CD8-positive, alpha-beta memory T cell (primary cell): Measurements from ENCODE around the gene RIF1. TPM values are rescaled to one million over a fixed set of nuclear protein-coding genes. Genes with fewer than 3 reads are reported as not detected.

ENCODE experiments used
- CTCF ChIA-PET: fragments of 350-600 bp; sonication (Branson Sonifier 250); formaldehyde crosslinking; loops from one replicate; lab custom pipeline; 2021; ENCODE audit warnings: antibody characterized with exemption; lab: Charles Lee
- POLR2A ChIA-PET: fragments of 350-600 bp; sonication (Branson Sonifier 250); formaldehyde crosslinking; loops from one replicate; lab custom pipeline; 2021; ENCODE audit warnings: antibody characterized with exemption; lab: Charles Lee
- DNase-seq, 5 donors: peaks; one replicate each; pipeline versions ENCODE4 v3.0.0 to v3.0.0-alpha.2; 2020 to 2022; ENCODE audit warnings: mixed read lengths in 1 of 5
- H3K27ac ChIP-seq: one replicate; pipeline ENCODE4 v1.7.0; 2013; ENCODE audit warnings: low read depth, mild to moderate bottlenecking, low read length, moderate library complexity
- H3K27me3 ChIP-seq: 2 replicates; pipeline ENCODE4 v1.7.0; 2013; ENCODE audit warnings: low read length, mild to moderate bottlenecking; ENCODE audit not compliant: insufficient read depth, poor library complexity, severe bottlenecking
- H3K36me3 ChIP-seq: 2 replicates; pipeline ENCODE4 v1.7.0; 2013; ENCODE audit warnings: mild to moderate bottlenecking, low read length, moderate library complexity; ENCODE audit not compliant: insufficient read depth
- H3K4me1 ChIP-seq: 2 replicates; pipeline ENCODE4 v1.7.0; 2013; ENCODE audit warnings: mild to moderate bottlenecking, low read length, moderate library complexity; ENCODE audit not compliant: insufficient read depth
- H3K4me3 ChIP-seq: 2 replicates; pipeline ENCODE4 v1.7.0; 2013; ENCODE audit warnings: mild to moderate bottlenecking, low read length
- H3K9me3 ChIP-seq: 2 replicates; pipeline ENCODE4 v1.7.0; 2013; ENCODE audit warnings: mild to moderate bottlenecking, low read length
- H3K27ac Mint-ChIP-seq, 8 donors: one replicate each; pipeline ENCODE4 v1.8.0; 2020 to 2021; ENCODE audit warnings: mixed read lengths in 8 of 8, mild to moderate bottlenecking in 6 of 8, inconsistent platforms in 3 of 8, moderate library complexity in 3 of 8
- H3K27me3 Mint-ChIP-seq, 2 donors: one replicate each; pipeline ENCODE4 v1.8.0; 2020 to 2021; ENCODE audit warnings: mixed read lengths in 2 of 2, mild to moderate bottlenecking in 1 of 2, moderate library complexity in 1 of 2
- H3K36me3 Mint-ChIP-seq, 3 donors: one replicate each; pipeline ENCODE4 v1.8.0; 2020 to 2021; ENCODE audit warnings: mixed read lengths in 3 of 3, inconsistent platforms in 1 of 3, mild to moderate bottlenecking in 1 of 3
- H3K4me1 Mint-ChIP-seq, 3 donors: one replicate each; pipeline ENCODE4 v1.8.0; 2020 to 2021; ENCODE audit warnings: mixed read lengths in 3 of 3, inconsistent platforms in 1 of 3, mild to moderate bottlenecking in 1 of 3
- H3K4me3 Mint-ChIP-seq, 7 donors: one replicate each; pipeline ENCODE4 v1.8.0; 2020 to 2021; ENCODE audit warnings: mixed read lengths in 7 of 7, mild to moderate bottlenecking in 6 of 7, moderate library complexity in 4 of 7, inconsistent platforms in 2 of 7
- H3K9me3 Mint-ChIP-seq, 5 donors: one replicate each; pipeline ENCODE4 v1.8.0; 2020 to 2022; ENCODE audit warnings: mixed read lengths in 5 of 5, mild to moderate bottlenecking in 3 of 5, moderate library complexity in 2 of 5, inconsistent platforms in 1 of 5
- polyA plus RNA-seq: library from polyadenylated mRNA; unstranded; fragments of 300-500 nt; fragmentation: Illumina TruSeq; gene quantifications from one replicate; pipeline ENCODE4 v1.2.3, GENCODE V29; 2021
- total RNA-seq, 2 experiments: library from RNA; stranded (reverse); gene quantifications; one replicate each; pipeline ENCODE4 v1.2.3, GENCODE V29; 2021

RIF1 gene
- total and polyA plus RNA-seq, 3 experiments from 2014 or later, result 39.5 to 73.1 (median 72.4) TPM

DNA sequence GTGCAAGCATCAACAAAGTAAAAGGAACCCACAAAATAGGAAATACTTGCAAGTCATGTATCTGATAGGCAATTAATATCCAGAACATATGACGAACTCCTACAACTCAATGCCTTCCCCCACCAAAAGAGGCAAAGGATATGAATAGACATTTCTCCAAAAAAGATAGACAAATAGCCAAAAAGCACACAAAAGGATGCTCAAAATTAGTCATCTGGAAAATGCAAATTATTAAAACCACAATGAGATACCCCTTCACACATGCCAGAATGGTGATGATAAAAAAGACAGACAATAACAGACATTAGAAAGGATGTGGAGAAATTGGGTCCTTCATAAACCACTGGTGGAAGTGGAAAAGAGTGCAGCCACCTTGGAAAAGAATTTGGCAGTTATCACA lies 76.4 kb downstream of the RIF1 start:
- no peaks in the 10 kb centered on the region for H3K4me1 ChIP-seq
- Mint-ChIP-seq H3K27me3 (no peaks in the 10 kb centered on the region), H3K4me3 (no peak overlapping the region), H3K4me1 (peaks cover 0 to 9% (median 9%) of the 10 kb centered on the region in 3 donors), H3K27ac (no peak overlapping the region), H3K36me3 (peaks cover 11 to 40% (median 22%) of the 10 kb centered on the region in 3 donors), H3K9me3 (no peaks in the 10 kb centered on the region)
- no peaks in the 10 kb centered on the region for H3K36me3 ChIP-seq
- CTCF ChIA-PET, result no interaction called here
- no peak for DNase-seq
- POLR2A ChIA-PET, result no interaction called here
- H3K27me3 ChIP-seq, result no peaks in the 10 kb centered on the region
- no peak overlapping the region for H3K4me3 ChIP-seq
- H3K27ac ChIP-seq, result no peak overlapping the region
- no peaks in the 10 kb centered on the region for H3K9me3 ChIP-seq

GRCh38 chr2:151490276-151490675 lies 80.6 kb downstream of the RIF1 start:
- Histone ChIP-seq H3K4me3 (no peak overlapping the region), H3K27ac (no peak overlapping the region), H3K36me3 (no peaks in the 10 kb centered on the region), H3K27me3 (no peaks in the 10 kb centered on the region), H3K4me1 (no peaks in the 10 kb centered on the region), H3K9me3 (no peaks in the 10 kb centered on the region)
- no peaks in the 10 kb centered on the region for H3K9me3 Mint-ChIP-seq
- ChIA-PET CTCF (no interaction called here), POLR2A (no interaction called here)
- peaks cover 9 to 19% (median 17%) of the 10 kb centered on the region in 3 donors for H3K36me3 Mint-ChIP-seq
- H3K4me3 Mint-ChIP-seq, result no peak overlapping the region
- no peaks in the 10 kb centered on the region for H3K27me3 Mint-ChIP-seq
- H3K4me1 Mint-ChIP-seq, result peaks cover 0 to 4% (median 3%) of the 10 kb centered on the region in 3 donors
- DNase-seq, result no peak
- H3K27ac Mint-ChIP-seq, result no peak overlapping the region

GRCh38 chr2:151491496-151491895 lies 81.8 kb downstream of the RIF1 start:
- H3K4me3 ChIP-seq, result no peak overlapping the region
- DNase-seq, result no peak
- CTCF ChIA-PET, result interaction anchor here (1.3 kb wide), 1 partner anchor 43 kb away, joined by 4 read pairs; no protein-coding TSS in a partner anchor
- H3K36me3 ChIP-seq, result no peaks in the 10 kb centered on the region
- no peak overlapping the region for H3K27ac ChIP-seq
- no peaks in the 10 kb centered on the region for H3K9me3 Mint-ChIP-seq
- peaks cover 9 to 18% (median 10%) of the 10 kb centered on the region in 3 donors for H3K36me3 Mint-ChIP-seq
- no peak overlapping the region for H3K27ac Mint-ChIP-seq
- H3K4me3 Mint-ChIP-seq, result no peak overlapping the region
- H3K4me1 ChIP-seq, result no peaks in the 10 kb centered on the region
- no peaks in the 10 kb centered on the region for H3K27me3 ChIP-seq
- no peaks in the 10 kb centered on the region for H3K27me3 Mint-ChIP-seq
- H3K4me1 Mint-ChIP-seq, result no peaks in the 10 kb centered on the region
- no peaks in the 10 kb centered on the region for H3K9me3 ChIP-seq
- POLR2A ChIA-PET, result no interaction called here

- Histone ChIP-seq H3K4me3 (no peak overlapping the region), H3K36me3 (no peaks in the 10 kb centered on the region), H3K27me3 (no peaks in the 10 kb centered on the region), H3K9me3 (no peaks in the 10 kb centered on the region), H3K27ac (no peak overlapping the region), H3K4me1 (no peaks in the 10 kb centered on the region)
- Mint-ChIP-seq H3K36me3 (peaks cover 0 to 9% (median 1%) of the 10 kb centered on the region in 3 donors), H3K9me3 (no peaks in the 10 kb centered on the region), H3K27ac (no peak overlapping the region), H3K4me3 (no peak overlapping the region), H3K27me3 (no peaks in the 10 kb centered on the region), H3K4me1 (no peaks in the 10 kb centered on the region)
- ChIA-PET POLR2A (no interaction called here), CTCF (no interaction called here)
- no peak for DNase-seq
Observed at GRCh38 chr2:151498178-151498577, 88.5 kb downstream of the RIF1 start.

GRCh38 chr2:151506170-151506569 lies 96.5 kb downstream of the RIF1 start:
- Mint-ChIP-seq H3K27ac (no peak overlapping the region), H3K27me3 (no peaks in the 10 kb centered on the region), H3K4me3 (no peak overlapping the region), H3K4me1 (no peaks in the 10 kb centered on the region), H3K9me3 (no peaks in the 10 kb centered on the region), H3K36me3 (peaks cover 0 to 8% (median 3%) of the 10 kb centered on the region in 3 donors)
- ChIA-PET CTCF (no interaction called here), POLR2A (no interaction called here)
- H3K9me3 ChIP-seq, result no peaks in the 10 kb centered on the region
- no peak overlapping the region for H3K4me3 ChIP-seq
- H3K4me1 ChIP-seq, result no peaks in the 10 kb centered on the region
- no peak overlapping the region for H3K27ac ChIP-seq
- no peaks in the 10 kb centered on the region for H3K36me3 ChIP-seq
- H3K27me3 ChIP-seq, result no peaks in the 10 kb centered on the region
- no peak for DNase-seq

- POLR2A ChIA-PET, result no interaction called here
- no peak overlapping the region for H3K27ac Mint-ChIP-seq
- H3K4me3 Mint-ChIP-seq, result no peak overlapping the region
- H3K36me3 Mint-ChIP-seq, result peaks cover 0 to 16% (median 3%) of the 10 kb centered on the region in 3 donors
- CTCF ChIA-PET, result no interaction called here
- Histone ChIP-seq H3K27me3 (no peaks in the 10 kb centered on the region), H3K27ac (no peak overlapping the region), H3K9me3 (no peaks in the 10 kb centered on the region), H3K4me1 (no peaks in the 10 kb centered on the region), H3K36me3 (no peaks in the 10 kb centered on the region), H3K4me3 (no peak overlapping the region)
- H3K27me3 Mint-ChIP-seq, result no peaks in the 10 kb centered on the region
- no peaks in the 10 kb centered on the region for H3K9me3 Mint-ChIP-seq
- H3K4me1 Mint-ChIP-seq, result no peaks in the 10 kb centered on the region
- no peak for DNase-seq
Observed at GRCh38 chr2:151508519-151508918, 98.8 kb downstream of the RIF1 start.

- Mint-ChIP-seq H3K27ac (no peak overlapping the region), H3K36me3 (peaks cover 0 to 6% (median 4%) of the 10 kb centered on the region in 3 donors), H3K27me3 (no peaks in the 10 kb centered on the region), H3K4me1 (no peaks in the 10 kb centered on the region), H3K9me3 (no peaks in the 10 kb centered on the region), H3K4me3 (no peak overlapping the region)
- Histone ChIP-seq H3K27ac (no peak overlapping the region), H3K4me3 (no peak overlapping the region), H3K4me1 (no peaks in the 10 kb centered on the region), H3K27me3 (no peaks in the 10 kb centered on the region), H3K9me3 (no peaks in the 10 kb centered on the region), H3K36me3 (no peaks in the 10 kb centered on the region)
- POLR2A ChIA-PET, result no interaction called here
- CTCF ChIA-PET, result no interaction called here
- no peak for DNase-seq
Observed at GRCh38 chr2:151518802-151519201, 109.1 kb downstream of the RIF1 start.

DNA sequence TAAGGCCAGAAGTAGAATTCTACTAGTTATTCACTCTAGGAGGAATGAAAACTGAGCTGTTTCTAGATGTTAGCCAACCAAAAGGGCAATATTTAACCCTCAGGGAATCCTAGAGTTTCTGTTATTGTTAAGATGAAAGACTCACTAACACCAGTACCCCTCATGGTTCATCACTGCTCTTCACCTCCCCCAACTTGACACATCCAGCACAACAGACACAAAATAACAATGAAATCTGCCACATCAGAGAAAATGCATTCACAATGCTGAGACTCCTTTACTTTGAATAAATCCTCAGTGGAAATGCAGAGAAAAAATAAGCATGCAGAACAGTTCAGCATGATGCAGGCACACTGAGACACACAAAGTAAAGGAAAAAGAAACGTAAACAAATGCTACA lies 111.3 kb downstream of the RIF1 start:
- no peaks in the 10 kb centered on the region for H3K27me3 Mint-ChIP-seq
- no peak overlapping the region for H3K4me3 Mint-ChIP-seq
- H3K36me3 ChIP-seq, result no peaks in the 10 kb centered on the region
- no peaks in the 10 kb centered on the region for H3K9me3 Mint-ChIP-seq
- H3K27me3 ChIP-seq, result no peaks in the 10 kb centered on the region
- CTCF ChIA-PET, result no interaction called here
- H3K4me3 ChIP-seq, result no peak overlapping the region
- POLR2A ChIA-PET, result no interaction called here
- H3K27ac ChIP-seq, result no peak overlapping the region
- H3K9me3 ChIP-seq, result no peaks in the 10 kb centered on the region
- DNase-seq, result no peak
- H3K27ac Mint-ChIP-seq, result no peak overlapping the region
- H3K36me3 Mint-ChIP-seq, result peaks cover 0 to 6% (median 0%) of the 10 kb centered on the region in 3 donors
- no peaks in the 10 kb centered on the region for H3K4me1 Mint-ChIP-seq
- H3K4me1 ChIP-seq, result no peaks in the 10 kb centered on the region

DNA sequence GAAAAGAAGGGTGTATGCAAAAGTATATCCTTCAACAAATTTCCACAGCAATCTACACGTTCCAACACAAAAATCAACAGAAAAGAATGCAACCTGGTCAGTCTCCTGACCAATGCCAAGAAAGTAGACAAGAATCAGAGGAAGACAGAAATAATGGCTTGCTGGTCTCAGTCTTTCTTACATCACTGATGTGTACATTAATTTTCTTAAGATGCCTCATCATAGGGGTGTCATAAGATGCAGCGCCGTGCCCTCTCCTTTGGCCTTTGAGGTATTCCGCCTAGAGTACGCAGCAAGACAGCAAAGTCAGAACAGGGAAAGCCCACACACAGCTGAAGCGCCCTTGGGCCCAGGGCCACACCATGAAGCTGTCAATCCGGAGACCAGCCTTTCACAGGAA lies 112.9 kb downstream of the RIF1 start:
- H3K36me3 ChIP-seq, result no peaks in the 10 kb centered on the region
- POLR2A ChIA-PET, result no interaction called here

More for the DNA sequence above, 112.9 kb downstream of the RIF1 start:
- Mint-ChIP-seq H3K9me3 (no peaks in the 10 kb centered on the region), H3K36me3 (peaks cover 0 to 2% (median 0%) of the 10 kb centered on the region in 3 donors), H3K4me3 (no peak overlapping the region), H3K27me3 (no peaks in the 10 kb centered on the region), H3K4me1 (no peaks in the 10 kb centered on the region), H3K27ac (no peak overlapping the region)
- DNase-seq, result no peak
- Histone ChIP-seq H3K9me3 (no peaks in the 10 kb centered on the region), H3K4me3 (no peak overlapping the region), H3K4me1 (no peaks in the 10 kb centered on the region), H3K27ac (no peak overlapping the region), H3K27me3 (no peaks in the 10 kb centered on the region)
- CTCF ChIA-PET, result no interaction called here
